Neuronal stem cell (in vitro differentiated cells): ENCODE measurements around the gene N4BP3.

Experiments
- DNase-seq: peaks from one replicate; pipeline ENCODE4 v3.0.0-alpha.2; 2013; ENCODE audit warnings: low spot score
- H2AFZ ChIP-seq: one replicate; pipeline ENCODE4 v1.6.1; 2013; ENCODE audit warnings: mild to moderate bottlenecking, low read length, inconsistent platforms
- H2AK5ac ChIP-seq: 2 replicates; pipeline ENCODE4 v1.6.1; 2013; ENCODE audit warnings: low read depth, mild to moderate bottlenecking, inconsistent platforms, low read length, moderate library complexity, mixed read lengths
- H2BK120ac ChIP-seq: 2 replicates; pipeline ENCODE4 v1.6.1; 2013; ENCODE audit warnings: low read depth, mild to moderate bottlenecking, inconsistent platforms, low read length, moderate library complexity, mixed read lengths
- H2BK12ac ChIP-seq: one replicate; pipeline ENCODE4 v1.6.1; 2013; ENCODE audit warnings: low read length, inconsistent platforms
- H2BK15ac ChIP-seq: 2 replicates; pipeline ENCODE4 v1.6.1; 2013; ENCODE audit warnings: mild to moderate bottlenecking, low read length, inconsistent platforms, mixed read lengths
- H2BK5ac ChIP-seq: one replicate; pipeline ENCODE4 v1.6.1; 2013; ENCODE audit warnings: inconsistent platforms, mild to moderate bottlenecking, low read length, moderate library complexity
- H3K14ac ChIP-seq: one replicate; pipeline ENCODE4 v1.6.1; 2013; ENCODE audit warnings: low read length, inconsistent platforms
- H3K18ac ChIP-seq: 2 replicates; pipeline ENCODE4 v1.6.1; 2013; ENCODE audit warnings: low read length, inconsistent platforms
- H3K23ac ChIP-seq: 2 replicates; pipeline ENCODE4 v1.6.1; 2013; ENCODE audit warnings: low read depth, mild to moderate bottlenecking, mixed read lengths, low read length, inconsistent platforms; ENCODE audit not compliant: poor library complexity
- H3K27ac ChIP-seq: replicated peaks from 3 replicates; pipeline ENCODE4 v1.5.1; 2013; ENCODE audit warnings: low read length, inconsistent platforms
- H3K27me3 ChIP-seq, 3 experiments: 2 replicates each; pipeline ENCODE4 v1.6.1; 2013; ENCODE audit warnings: low read length in 3 of 3, mild to moderate bottlenecking in 2 of 3, inconsistent platforms in 1 of 3, low read depth in 1 of 3, mixed read lengths in 1 of 3, moderate library complexity in 1 of 3; ENCODE audit not compliant: control insufficient read depth in 3 of 3, insufficient read depth in 3 of 3
- H3K36me3 ChIP-seq, 2 donors: replicated peaks in 1 of 2; 2 replicates each; pipeline ENCODE4 v1.6.1; 2013; ENCODE audit warnings: low read length in 2 of 2; ENCODE audit not compliant: control insufficient read depth in 2 of 2, insufficient read depth in 2 of 2
- H3K4ac ChIP-seq: 2 replicates; pipeline ENCODE4 v1.6.1; 2013; ENCODE audit warnings: inconsistent platforms, mild to moderate bottlenecking, low read length, moderate library complexity
- H3K4me1 ChIP-seq, 2 donors: 1 replicate in 1 of 2; 2 replicates in 1 of 2; pipeline ENCODE4 v1.6.1; 2013; ENCODE audit warnings: low read length in 2 of 2, low read depth in 1 of 2; ENCODE audit not compliant: control insufficient read depth in 2 of 2, insufficient read depth in 1 of 2
- H3K4me2 ChIP-seq: one replicate; pipeline ENCODE4 v1.6.1; 2013; ENCODE audit warnings: mild to moderate bottlenecking, low read length, inconsistent platforms; ENCODE audit not compliant: insufficient read depth, poor library complexity, severe bottlenecking
- H3K4me3 ChIP-seq, 2 donors: 2 replicates each; pipeline ENCODE4 v1.5.1; 2013; ENCODE audit warnings: low read length in 2 of 2, mild to moderate bottlenecking in 2 of 2, inconsistent platforms in 1 of 2, moderate library complexity in 1 of 2
- H3K79me1 ChIP-seq: one replicate; pipeline ENCODE4 v1.6.1; 2013; ENCODE audit warnings: low read depth, mild to moderate bottlenecking, inconsistent platforms, low read length, moderate library complexity
- H3K9ac ChIP-seq: one replicate; pipeline ENCODE4 v1.6.1; 2013; ENCODE audit warnings: mild to moderate bottlenecking, low read depth, low read length, inconsistent platforms; ENCODE audit not compliant: poor library complexity
- H3K9me3 ChIP-seq, 2 donors: replicated peaks in 1 of 2; 2 replicates each; pipeline versions ENCODE3 to v1.6.1; 2013; ENCODE audit warnings: low read length in 2 of 2, mild to moderate bottlenecking in 2 of 2, inconsistent platforms in 1 of 2, low read depth in 1 of 2, mixed read lengths in 1 of 2, moderate library complexity in 1 of 2; ENCODE audit not compliant: control insufficient read depth in 2 of 2, insufficient read depth in 1 of 2
- H4K8ac ChIP-seq: one replicate; pipeline ENCODE4 v1.6.1; 2013; ENCODE audit warnings: low read depth, mild to moderate bottlenecking, inconsistent platforms, low read length, moderate library complexity
- H4K91ac ChIP-seq: one replicate; pipeline ENCODE4 v1.6.1; 2013; ENCODE audit warnings: low read length, low read depth, mild to moderate bottlenecking, inconsistent platforms; ENCODE audit not compliant: poor library complexity
- WGBS, 2 donors: extraction: QIAGEN DNeasy Blood & Tissue Kit; methylation state at CpG; one replicate each; pipeline ENCODE4 v1.1.7; 2013; ENCODE audit warnings: missing lambda C conversion rate in 2 of 2, mixed read lengths in 1 of 2; ENCODE audit not compliant: insufficient read length in 2 of 2, insufficient replicate concordance in 1 of 2; ENCODE audit errors: extremely low coverage in 2 of 2; 5-methylcytosine and 5-hydroxymethylcytosine counted together

N4BP3 gene

DNA sequence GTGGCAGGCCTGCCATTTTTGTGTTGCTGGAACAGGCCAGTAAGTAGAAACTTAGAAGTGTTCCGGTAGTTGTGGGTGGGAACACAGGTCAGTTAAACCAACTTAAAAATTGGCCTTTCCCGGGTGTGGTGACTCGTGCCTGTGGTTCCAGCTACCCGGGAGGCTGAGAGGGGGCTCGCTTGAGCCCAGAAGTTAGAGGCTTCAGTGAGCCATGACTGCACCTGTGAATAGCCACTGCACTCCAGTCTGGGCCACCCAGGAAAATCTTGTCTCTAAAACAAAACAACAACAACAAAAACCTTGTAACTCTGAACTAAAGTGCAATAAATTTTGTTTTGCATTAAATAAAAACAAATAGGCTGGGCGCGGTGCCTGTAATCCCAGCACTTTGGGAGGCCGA is 41.7 kb downstream of the N4BP3 start:
- peak overlapping the region; percentile 81 for H2BK120ac ChIP-seq
- H3K4me2 ChIP-seq = no peak overlapping the region
- H4K91ac ChIP-seq = no peak overlapping the region
- no peak overlapping the region for H3K4me3 ChIP-seq
- H2BK5ac ChIP-seq = no peak overlapping the region
- H4K8ac ChIP-seq = no peak overlapping the region
- no peak overlapping the region for H3K4ac ChIP-seq
- no peak overlapping the region for H3K27ac ChIP-seq
- no peak for DNase-seq
- H3K79me1 ChIP-seq = peaks cover 3% of the 10 kb centered on the region
- H3K9me3 ChIP-seq = no peaks in the 10 kb centered on the region
- H2AK5ac ChIP-seq = no peak overlapping the region
- H2BK15ac ChIP-seq = no peak overlapping the region
- H3K14ac ChIP-seq = no peak overlapping the region
- no peak overlapping the region for H3K23ac ChIP-seq
- H3K4me1 ChIP-seq = peaks cover 0 to 3% of the 10 kb centered on the region in 2 donors
- H2AFZ ChIP-seq = no peak overlapping the region
- no peak overlapping the region for H3K18ac ChIP-seq
- H3K27me3 ChIP-seq = no peaks in the 10 kb centered on the region
- no CpG with 5 or more reads among the region's 8 CpGs for WGBS, 2 donors
- H2BK12ac ChIP-seq = no peak overlapping the region
- no peak overlapping the region for H3K9ac ChIP-seq
- peaks cover 20 to 26% of the 10 kb centered on the region in 2 donors for H3K36me3 ChIP-seq

GRCh38 chr5:178160176-178160575 is 46.8 kb downstream of the N4BP3 start:
- H3K4me2 ChIP-seq = no peak overlapping the region
- H3K18ac ChIP-seq = no peak overlapping the region
- H3K36me3 ChIP-seq = no peaks in the 10 kb centered on the region
- DNase-seq = no peak
- no peak overlapping the region for H2BK12ac ChIP-seq
- H3K27me3 ChIP-seq = peaks cover 0 to 11% (median 0%) of the 10 kb centered on the region in 3 experiments
- no peak overlapping the region for H3K4me3 ChIP-seq
- H2BK15ac ChIP-seq = no peak overlapping the region
- H3K23ac ChIP-seq = no peak overlapping the region
- no peak overlapping the region for H3K14ac ChIP-seq
- no CpG with 5 or more reads among the region's 5 CpGs for WGBS, 2 donors
- H2AK5ac ChIP-seq = no peak overlapping the region
- H4K91ac ChIP-seq = no peak overlapping the region
- H2AFZ ChIP-seq = no peak overlapping the region
- H2BK120ac ChIP-seq = no peak overlapping the region
- no peak overlapping the region for H4K8ac ChIP-seq
- H3K4me1 ChIP-seq = peaks cover 3 to 4% of the 10 kb centered on the region in 2 donors
- H3K79me1 ChIP-seq = no peaks in the 10 kb centered on the region
- no peak overlapping the region for H3K27ac ChIP-seq
- no peak overlapping the region for H3K9ac ChIP-seq
- H3K9me3 ChIP-seq = no peaks in the 10 kb centered on the region
- no peak overlapping the region for H2BK5ac ChIP-seq
- no peak overlapping the region for H3K4ac ChIP-seq

DNA sequence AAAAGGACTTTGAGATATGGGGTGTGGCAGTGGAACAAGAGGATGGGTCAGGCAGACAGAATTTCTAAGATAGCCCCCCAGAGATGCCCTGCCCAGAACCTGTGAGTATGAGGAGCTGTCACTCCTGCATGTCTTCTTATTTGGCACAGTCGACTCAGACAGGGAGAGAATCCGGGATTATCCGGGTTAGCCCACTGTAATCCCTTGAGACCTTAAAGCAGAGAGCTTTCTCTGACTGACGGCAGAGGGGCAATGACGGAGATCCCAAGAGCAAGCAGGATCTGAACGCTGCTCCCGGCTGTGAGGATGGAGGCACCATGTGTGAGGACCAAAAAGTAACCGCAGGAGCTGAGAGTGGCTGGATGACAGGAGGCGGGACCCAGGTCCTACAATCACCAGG is 49.1 kb downstream of the N4BP3 start:
- H4K8ac ChIP-seq = no peak overlapping the region
- H4K91ac ChIP-seq = no peak overlapping the region
- no peak overlapping the region for H3K27ac ChIP-seq
- H3K4me2 ChIP-seq = no peak overlapping the region
- no peak overlapping the region for H3K9ac ChIP-seq
- no peak overlapping the region for H3K18ac ChIP-seq
- H2AFZ ChIP-seq = no peak overlapping the region
- no peak overlapping the region for H3K4ac ChIP-seq
- no peaks in the 10 kb centered on the region for H3K36me3 ChIP-seq
- no peak overlapping the region for H2BK5ac ChIP-seq
- no peak overlapping the region for H3K23ac ChIP-seq
- H3K27me3 ChIP-seq = peaks cover 0 to 15% (median 0%) of the 10 kb centered on the region in 3 experiments
- DNase-seq = no peak
- H2AK5ac ChIP-seq = no peak overlapping the region
- H3K14ac ChIP-seq = no peak overlapping the region
- H3K9me3 ChIP-seq = no peaks in the 10 kb centered on the region
- H3K79me1 ChIP-seq = no peaks in the 10 kb centered on the region
- no peak overlapping the region for H3K4me3 ChIP-seq
- no peak overlapping the region for H2BK15ac ChIP-seq
- H2BK120ac ChIP-seq = no peak overlapping the region
- H2BK12ac ChIP-seq = no peak overlapping the region
- no CpG with 5 or more reads among the region's 9 CpGs for WGBS, 2 donors
- peaks cover 3 to 4% of the 10 kb centered on the region in 2 donors for H3K4me1 ChIP-seq

GRCh38 chr5:178163772-178164735 is 50.7 kb downstream of the N4BP3 start:
- no peak overlapping the region for H3K27ac ChIP-seq
- H2BK5ac ChIP-seq = peak overlapping the region; percentile 1
- WGBS, 2 donors = no CpG with 5 or more reads among the region's 33 CpGs

More at GRCh38 chr5:178163772-178164735, 50.7 kb downstream of the N4BP3 start:
- Histone ChIP-seq H2BK15ac (peak overlapping the region; percentile 37), H3K14ac (no peak overlapping the region), H2AFZ (peak overlapping the region; percentile 87), H3K4me1 (peaks cover 3 to 4% of the 10 kb centered on the region in 2 donors), H3K23ac (no peak overlapping the region), H2AK5ac (peak overlapping the region; percentile 93), H2BK120ac (no peak overlapping the region), H3K4me2 (peak overlapping the region; percentile 57), H2BK12ac (no peak overlapping the region), H3K36me3 (no peaks in the 10 kb centered on the region), H3K79me1 (no peaks in the 10 kb centered on the region), H3K27me3 (peaks cover 0 to 15% (median 0%) of the 10 kb centered on the region in 3 experiments), H3K18ac (peak overlapping the region; percentile 58), H4K8ac (no peak overlapping the region), H4K91ac (no peak overlapping the region), H3K9ac (peak overlapping the region; percentile 45), H3K4ac (peak overlapping the region; percentile 15), H3K4me3 (peak overlapping the region; percentile 15 to 70), H3K9me3 (no peaks in the 10 kb centered on the region)
- DNase-seq = peak; percentile 84
